ENCODE data around the gene TTC13. TPM values are rescaled to one million over a fixed set of nuclear protein-coding genes. Genes with fewer than 3 reads are reported as not detected.
"Not testable (repeated sequence)": the region's sequence is repeated elsewhere in the genome, so short reads cannot be mapped to it uniquely, and the experiment has no call there.

TTC13 gene
- total RNA-seq, 3 donors from 2014 or later (not counting 1 experiment from before 2014, with no cell fraction given): 72.4 to 90.1 (median 80.4) TPM

DNA sequence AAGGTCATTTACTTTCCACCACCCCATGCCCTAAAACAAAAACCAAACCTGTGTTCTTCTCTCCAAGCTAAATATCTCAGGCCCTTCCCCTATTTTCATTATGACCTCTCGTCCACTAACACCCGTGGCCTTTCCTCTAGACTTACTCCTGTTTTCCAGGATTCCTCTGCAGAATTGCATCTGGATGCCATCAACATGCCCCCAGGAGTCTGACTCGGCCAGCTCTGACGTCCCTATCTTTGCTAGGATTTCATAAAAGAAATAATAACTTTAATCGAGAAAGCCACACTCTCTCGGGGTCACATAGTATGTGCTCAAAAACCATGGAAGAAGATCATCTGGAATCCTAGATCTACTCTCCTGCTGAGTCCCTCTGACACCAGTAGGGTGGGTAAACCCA is 47.9 kb upstream of the TTC13 start:
- Mint-ChIP-seq H3K9me3 (no peaks in the 10 kb centered on the region), H3K36me3 (no peaks in the 10 kb centered on the region), H3K4me1 (peaks cover 0 to 5% of the 10 kb centered on the region in 2 donors), H3K27ac (no peak overlapping the region), H3K27me3 (ENCODE audit: low read depth in 2 of 2) (peaks cover 0 to 2% of the 10 kb centered on the region in 2 donors), H3K4me3 (no peak overlapping the region)
- no peaks in the 10 kb centered on the region for H3K27me3 ChIP-seq (ENCODE audit: control insufficient read depth, insufficient read depth, low read length)
- no peaks in the 10 kb centered on the region for H3K4me1 ChIP-seq (ENCODE audit: control insufficient read depth, insufficient read depth, low read length)
- WGBS (ENCODE audit: insufficient coverage): 90% methylated on average over 6 of the region's 6 CpGs
- ATAC-seq (no peak), DNase-seq (no peak)
- H3K9me3 ChIP-seq (ENCODE audit: control insufficient read depth, insufficient read depth, low read length): no peaks in the 10 kb centered on the region
- TF ChIP-seq CTCF (IDR thresholded peaks at IDR 0.05): no peak
- H3K4me3 ChIP-seq (ENCODE audit: low read length): no peak overlapping the region
- H3K27ac ChIP-seq (ENCODE audit: low read length): no peak overlapping the region
- H3K36me3 ChIP-seq (ENCODE audit: control insufficient read depth, insufficient read depth, low read length): no peaks in the 10 kb centered on the region
- intact Hi-C loops (cut with micrococcal nuclease): no loop called here

DNA sequence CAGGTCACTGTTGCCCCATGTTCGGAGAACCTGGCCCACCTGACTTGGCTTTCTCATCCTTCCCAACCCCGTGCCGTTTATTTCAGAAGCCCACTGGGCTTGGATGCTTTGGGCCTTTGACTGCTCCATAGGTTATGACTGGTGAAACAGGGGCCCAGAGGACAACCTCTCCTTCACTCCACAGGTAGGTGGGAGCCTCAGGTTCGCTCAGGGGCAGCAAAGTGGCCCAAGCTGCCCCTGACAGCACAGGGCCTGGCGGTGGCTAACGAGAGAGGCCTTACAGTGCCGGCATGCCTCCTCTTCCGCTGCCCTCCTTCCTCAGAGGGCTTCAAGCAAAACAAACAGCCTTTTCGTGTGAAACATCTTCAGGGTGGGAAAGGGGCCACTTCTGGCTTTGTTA is 44.5 kb upstream of the TTC13 start:
- H3K4me3 ChIP-seq (ENCODE audit: low read length): no peak overlapping the region
- Mint-ChIP-seq H3K27me3 (ENCODE audit: low read depth in 2 of 2) (no peaks in the 10 kb centered on the region), H3K4me3 (no peak overlapping the region), H3K4me1 (peaks cover 0 to 8% of the 10 kb centered on the region in 2 donors), H3K27ac (no peak overlapping the region), H3K9me3 (no peaks in the 10 kb centered on the region), H3K36me3 (no peaks in the 10 kb centered on the region)
- ATAC-seq (no peak), DNase-seq (no peak)
- H3K27ac ChIP-seq (ENCODE audit: low read length): no peak overlapping the region
- 90% methylated on average over 9 of the region's 9 CpGs for WGBS (ENCODE audit: insufficient coverage)
- no peaks in the 10 kb centered on the region for H3K36me3 ChIP-seq (ENCODE audit: control insufficient read depth, insufficient read depth, low read length)
- H3K9me3 ChIP-seq (ENCODE audit: control insufficient read depth, insufficient read depth, low read length): no peaks in the 10 kb centered on the region
- H3K4me1 ChIP-seq (ENCODE audit: control insufficient read depth, insufficient read depth, low read length): peaks cover 4% of the 10 kb centered on the region
- no peak for TF ChIP-seq CTCF (IDR thresholded peaks at IDR 0.05)
- intact Hi-C loops (cut with micrococcal nuclease): no loop called here
- H3K27me3 ChIP-seq (ENCODE audit: control insufficient read depth, insufficient read depth, low read length): no peaks in the 10 kb centered on the region

DNA sequence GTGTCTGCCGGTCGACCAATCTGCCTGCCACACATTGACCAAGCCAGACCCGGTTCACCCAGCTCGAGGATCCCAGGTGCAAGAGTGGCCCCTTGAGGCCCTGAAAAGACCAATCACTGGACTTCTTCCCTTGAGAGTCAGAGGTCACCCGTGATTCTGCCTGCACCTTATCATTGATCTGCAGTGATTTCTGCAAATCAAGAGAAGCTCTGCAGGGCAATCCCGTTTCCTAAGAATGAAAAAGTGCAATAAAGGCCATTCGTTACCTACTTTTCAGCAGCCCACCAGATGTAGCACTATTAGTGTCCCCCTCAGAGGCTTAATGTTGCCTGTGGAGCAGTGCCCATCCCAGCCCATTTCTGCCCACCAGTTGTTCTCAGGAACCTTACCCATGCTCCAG is 43.9 kb upstream of the TTC13 start:
- H3K27me3 ChIP-seq (ENCODE audit: control insufficient read depth, insufficient read depth, low read length); H3K4me3 Mint-ChIP-seq; H3K4me1 ChIP-seq (ENCODE audit: control insufficient read depth, insufficient read depth, low read length); H3K27me3 Mint-ChIP-seq (ENCODE audit: low read depth in 2 of 2); DNase-seq; H3K9me3 Mint-ChIP-seq; H3K36me3 Mint-ChIP-seq; H3K9me3 ChIP-seq (ENCODE audit: control insufficient read depth, insufficient read depth, low read length); H3K27ac Mint-ChIP-seq; H3K4me3 ChIP-seq (ENCODE audit: low read length); intact Hi-C loops (cut with micrococcal nuclease); H3K27ac ChIP-seq (ENCODE audit: low read length); ATAC-seq; H3K36me3 ChIP-seq (ENCODE audit: control insufficient read depth, insufficient read depth, low read length); H3K4me1 Mint-ChIP-seq: not testable (repeated sequence)
- 94% methylated on average over 7 of the region's 7 CpGs for WGBS (ENCODE audit: insufficient coverage)

DNA sequence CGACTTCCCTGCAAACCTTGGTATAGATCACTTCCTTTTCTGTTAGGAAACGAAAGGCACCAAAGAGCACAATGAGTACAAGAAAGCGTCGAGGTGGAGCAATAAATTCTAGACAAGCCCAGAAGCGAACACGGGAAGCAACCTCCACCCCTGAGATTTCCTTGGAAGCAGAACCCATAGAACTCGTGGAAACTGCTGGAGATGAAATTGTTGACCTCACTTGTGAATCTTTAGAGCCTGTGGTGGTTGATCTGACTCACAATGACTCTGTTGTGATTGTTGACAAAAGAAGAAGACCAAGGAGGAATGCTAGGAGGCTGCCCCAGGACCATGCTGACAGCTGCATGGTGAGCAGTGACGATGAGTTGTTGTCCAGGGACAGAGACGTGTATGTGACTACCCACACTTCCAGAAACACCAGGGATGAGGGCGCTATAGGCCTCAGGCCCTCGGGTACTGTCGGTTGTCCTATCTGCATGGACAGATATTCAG is 42.9 kb upstream of the TTC13 start:
- no peak for TF ChIP-seq CTCF (IDR thresholded peaks at IDR 0.05)
- Histone ChIP-seq H3K4me3 (ENCODE audit: low read length) (no peak overlapping the region), H3K4me1 (ENCODE audit: control insufficient read depth, insufficient read depth, low read length) (peaks cover 4% of the 10 kb centered on the region), H3K9me3 (ENCODE audit: control insufficient read depth, insufficient read depth, low read length) (no peaks in the 10 kb centered on the region), H3K27me3 (ENCODE audit: control insufficient read depth, insufficient read depth, low read length) (no peaks in the 10 kb centered on the region), H3K27ac (ENCODE audit: low read length) (no peak overlapping the region), H3K36me3 (ENCODE audit: control insufficient read depth, insufficient read depth, low read length) (no peaks in the 10 kb centered on the region)
- ATAC-seq (no peak), DNase-seq (no peak)
- Mint-ChIP-seq H3K4me3 (no peak overlapping the region), H3K36me3 (no peaks in the 10 kb centered on the region), H3K27me3 (ENCODE audit: low read depth in 2 of 2) (no peaks in the 10 kb centered on the region), H3K4me1 (peaks cover 0 to 8% of the 10 kb centered on the region in 2 donors), H3K27ac (no peak overlapping the region), H3K9me3 (no peaks in the 10 kb centered on the region)
- intact Hi-C loops (cut with micrococcal nuclease): no loop called here
- WGBS (ENCODE audit: insufficient coverage): 90% methylated on average over 12 of the region's 12 CpGs

All from natural killer cell (primary cell).